ENCODE data around the gene LLCFC1.
"Not testable (repeated sequence)": the region's sequence is repeated elsewhere in the genome, so short reads cannot be mapped to it uniquely, and the experiment has no call there.

The LLCFC1 gene

DNA sequence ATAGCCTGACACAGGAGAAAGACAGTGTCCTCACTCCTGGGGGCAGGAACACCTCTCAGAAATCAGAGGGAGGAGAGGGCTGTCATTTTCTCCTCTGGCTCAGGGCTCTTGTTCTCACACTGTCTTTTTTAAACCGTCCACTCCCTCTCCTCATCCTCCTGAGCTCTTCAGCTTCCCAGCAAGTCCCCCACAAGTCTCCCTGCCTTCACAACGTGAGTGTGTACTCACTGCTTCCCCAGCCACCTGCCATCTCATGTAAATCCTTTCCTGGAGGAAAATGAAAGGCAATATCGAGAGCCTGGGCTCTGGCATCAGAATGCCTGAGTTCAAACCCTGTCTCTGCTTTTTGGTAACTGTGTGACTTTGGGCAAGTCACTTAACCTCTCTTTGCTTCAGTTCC lies 5.7 kb downstream of the LLCFC1 start:
- DNase-seq, result no peak

DNA sequence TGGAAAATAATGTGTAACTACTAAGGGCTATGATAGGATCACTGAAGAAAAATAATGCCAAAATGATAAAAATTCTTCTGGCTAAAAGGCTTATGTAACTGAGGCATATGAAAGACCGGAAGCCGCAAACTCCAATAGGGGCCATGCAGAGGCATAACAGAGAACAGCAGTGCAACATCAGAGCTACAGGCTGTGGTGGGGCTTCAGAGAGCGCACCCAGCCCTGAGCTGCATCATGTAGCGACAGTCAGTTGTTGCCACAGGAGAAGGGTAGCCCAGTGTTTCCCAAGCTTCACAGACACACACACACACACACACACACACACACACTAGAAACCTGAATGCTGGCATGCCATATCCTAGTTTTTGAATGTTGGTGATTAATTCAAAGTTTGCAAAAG lies 9.3 kb downstream of the LLCFC1 start:
- no peak for DNase-seq

DNA sequence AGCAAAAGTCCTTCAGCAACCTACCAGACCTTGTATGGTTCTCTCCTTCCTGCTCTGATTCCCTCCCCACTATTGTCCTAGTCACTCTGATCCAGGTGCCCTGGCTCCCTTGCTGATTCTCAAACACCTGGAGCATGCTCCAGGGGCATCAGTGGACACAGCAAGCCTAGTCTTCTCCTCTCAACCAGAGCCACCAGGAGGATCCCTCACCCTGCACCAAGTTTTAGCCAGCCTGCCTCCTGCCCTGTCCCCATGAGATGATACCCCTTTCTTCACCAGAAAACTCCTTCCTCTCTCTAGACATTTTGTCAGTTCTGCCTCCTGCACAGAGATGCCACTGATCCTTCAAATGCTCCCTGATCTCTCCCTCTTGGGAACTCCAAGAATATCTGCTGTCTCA lies 11.0 kb downstream of the LLCFC1 start:
- no peak for DNase-seq

DNA sequence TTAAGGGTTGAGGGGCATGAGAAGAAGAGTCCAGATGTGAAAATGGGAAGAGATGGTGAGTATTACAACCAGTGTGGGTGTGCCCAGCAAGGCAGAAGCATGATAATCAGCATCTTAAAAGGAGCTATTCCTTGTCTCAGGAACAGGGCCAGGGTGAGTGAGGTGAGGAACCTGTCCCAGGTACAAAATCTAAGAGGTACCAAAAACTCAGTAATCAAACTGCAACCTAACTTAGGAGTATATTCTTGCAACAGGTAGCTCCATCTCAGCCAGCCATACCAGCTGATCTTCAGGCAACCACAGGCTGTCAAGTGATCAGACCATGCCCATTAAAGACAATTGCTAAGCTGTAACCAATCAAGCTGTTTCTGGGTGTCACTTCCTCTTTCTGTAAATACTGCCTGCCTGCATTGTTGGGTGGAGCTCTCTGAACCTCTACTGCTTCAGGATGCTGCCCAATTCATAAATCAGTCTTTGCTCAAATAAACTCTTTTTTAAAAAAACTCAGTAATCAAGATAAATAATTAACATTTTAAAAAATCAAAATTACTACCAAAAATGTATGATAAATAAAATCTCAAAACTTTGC lies 15.5 kb downstream of the LLCFC1 start:
- peak; percentile 24 for DNase-seq

DNA sequence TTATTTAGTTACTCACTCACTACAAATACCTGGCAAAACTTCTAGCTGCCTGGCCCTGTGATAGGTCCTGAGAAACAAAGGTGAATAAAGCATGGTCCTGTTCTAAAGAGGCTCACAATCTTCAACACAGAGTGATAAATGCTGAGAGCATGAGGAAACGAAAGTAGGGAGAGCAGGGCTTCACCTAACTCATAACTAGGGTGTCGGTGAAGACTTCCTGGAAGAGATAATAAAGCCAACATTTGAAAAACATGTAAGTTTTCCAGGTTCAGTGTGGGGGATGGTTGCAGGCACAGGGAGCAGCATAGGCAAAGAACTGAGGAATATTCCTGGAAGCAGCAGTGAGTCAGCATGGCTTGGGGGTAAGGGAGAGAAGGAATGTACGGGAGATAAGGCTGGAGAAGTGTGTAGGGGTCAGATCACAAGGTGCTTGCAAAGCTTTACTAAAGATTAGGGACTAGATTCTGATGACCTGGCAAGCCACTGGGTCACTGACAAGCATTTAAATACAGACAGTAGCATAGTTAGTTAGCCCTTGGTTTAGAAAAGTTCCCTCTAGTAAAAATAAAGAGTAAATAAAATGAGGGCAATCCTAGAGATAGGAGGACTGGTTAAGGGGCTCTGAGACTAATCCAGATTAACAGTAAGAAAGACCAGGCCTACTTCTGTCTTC lies 17.8 kb downstream of the LLCFC1 start:
- no peak for DNase-seq

DNA sequence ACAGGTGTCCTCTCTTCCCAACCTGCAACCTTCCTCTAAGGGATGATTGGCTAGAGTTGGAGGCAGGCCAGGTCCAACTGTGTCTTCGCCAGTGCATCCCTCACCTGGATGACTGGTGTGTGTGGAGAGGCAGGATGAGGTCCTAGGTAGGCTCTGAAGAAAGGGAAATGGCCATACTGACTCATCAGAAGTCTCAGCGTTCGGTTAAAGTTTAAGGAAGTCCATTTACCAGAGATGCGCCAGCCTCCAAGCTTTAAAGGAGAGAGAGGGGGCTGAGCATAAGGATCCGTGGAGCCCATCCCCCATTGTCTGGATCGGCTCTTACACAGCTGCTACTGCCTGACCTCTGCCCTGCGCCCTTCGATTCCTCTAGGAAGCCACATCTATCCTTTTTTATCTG lies 18.4 kb downstream of the LLCFC1 start:
- DNase-seq, result no peak

DNA sequence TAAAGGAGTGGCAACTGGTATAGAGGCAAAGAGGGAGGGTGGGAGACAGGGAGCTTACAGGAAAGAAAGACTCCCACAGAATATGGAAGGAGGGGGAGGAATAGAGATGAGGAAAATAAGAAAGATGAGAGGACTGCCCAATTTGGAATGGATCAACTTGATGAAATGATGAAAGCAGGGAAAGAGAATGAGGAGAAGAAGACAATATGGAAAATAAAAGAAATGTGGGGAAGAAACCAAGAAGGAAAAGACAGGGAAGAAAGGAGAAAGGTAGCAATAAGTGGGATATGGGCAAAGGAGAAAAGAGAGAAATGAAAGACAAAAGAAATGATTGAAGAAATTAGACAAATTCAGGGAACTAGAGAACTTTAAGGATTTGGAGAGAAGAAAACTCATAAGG lies 19.9 kb downstream of the LLCFC1 start:
- DNase-seq, result no peak

DNA sequence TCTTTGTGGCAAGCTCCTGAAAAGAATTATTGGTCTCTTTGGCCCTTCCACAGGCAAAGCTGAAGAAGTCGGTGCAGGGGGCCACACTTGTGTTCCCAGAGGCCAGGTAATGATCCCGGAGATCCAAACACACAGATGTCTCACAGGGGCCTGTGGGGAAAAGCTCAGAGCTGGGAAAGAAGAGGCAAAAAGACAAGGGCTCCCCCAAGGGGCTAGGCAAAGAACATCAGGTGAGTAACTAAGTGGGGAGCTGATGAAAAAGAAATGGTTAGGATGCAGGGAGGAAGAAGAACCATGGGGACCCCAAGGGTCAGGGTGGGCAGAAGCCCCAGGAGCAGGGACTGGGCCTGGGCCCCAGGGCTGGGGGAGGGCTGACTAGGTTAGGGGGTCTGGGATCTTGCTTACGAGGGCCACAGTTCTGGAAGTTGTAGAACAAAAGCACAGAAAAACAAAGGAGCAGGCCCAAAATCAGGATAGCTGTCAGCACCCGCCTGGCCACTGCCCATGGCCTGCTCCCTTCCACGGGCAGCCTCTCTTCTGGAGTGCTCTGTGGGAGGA lies 21.8 kb downstream of the LLCFC1 start:
- DNase-seq, result peak; percentile 10

DNA sequence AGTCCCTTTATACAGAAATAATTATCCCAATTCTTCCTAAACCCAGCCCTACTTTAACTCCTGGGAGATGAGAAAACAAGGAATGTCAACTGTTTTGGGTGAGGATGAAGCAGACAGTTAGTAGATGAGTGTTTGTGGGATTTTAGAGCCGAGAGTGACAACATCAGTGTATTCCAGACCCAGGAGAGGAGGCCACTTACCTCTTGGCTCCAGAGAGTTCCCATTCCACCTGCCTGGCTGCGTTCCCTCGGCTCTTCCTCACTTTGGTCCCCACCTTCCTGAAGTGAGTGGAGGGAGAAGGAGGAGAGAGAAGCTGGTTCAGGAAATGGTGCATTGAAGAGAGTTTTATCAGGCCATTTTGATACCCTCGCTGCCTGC lies 22.3 kb downstream of the LLCFC1 start:
- DNase-seq, result no peak

DNA sequence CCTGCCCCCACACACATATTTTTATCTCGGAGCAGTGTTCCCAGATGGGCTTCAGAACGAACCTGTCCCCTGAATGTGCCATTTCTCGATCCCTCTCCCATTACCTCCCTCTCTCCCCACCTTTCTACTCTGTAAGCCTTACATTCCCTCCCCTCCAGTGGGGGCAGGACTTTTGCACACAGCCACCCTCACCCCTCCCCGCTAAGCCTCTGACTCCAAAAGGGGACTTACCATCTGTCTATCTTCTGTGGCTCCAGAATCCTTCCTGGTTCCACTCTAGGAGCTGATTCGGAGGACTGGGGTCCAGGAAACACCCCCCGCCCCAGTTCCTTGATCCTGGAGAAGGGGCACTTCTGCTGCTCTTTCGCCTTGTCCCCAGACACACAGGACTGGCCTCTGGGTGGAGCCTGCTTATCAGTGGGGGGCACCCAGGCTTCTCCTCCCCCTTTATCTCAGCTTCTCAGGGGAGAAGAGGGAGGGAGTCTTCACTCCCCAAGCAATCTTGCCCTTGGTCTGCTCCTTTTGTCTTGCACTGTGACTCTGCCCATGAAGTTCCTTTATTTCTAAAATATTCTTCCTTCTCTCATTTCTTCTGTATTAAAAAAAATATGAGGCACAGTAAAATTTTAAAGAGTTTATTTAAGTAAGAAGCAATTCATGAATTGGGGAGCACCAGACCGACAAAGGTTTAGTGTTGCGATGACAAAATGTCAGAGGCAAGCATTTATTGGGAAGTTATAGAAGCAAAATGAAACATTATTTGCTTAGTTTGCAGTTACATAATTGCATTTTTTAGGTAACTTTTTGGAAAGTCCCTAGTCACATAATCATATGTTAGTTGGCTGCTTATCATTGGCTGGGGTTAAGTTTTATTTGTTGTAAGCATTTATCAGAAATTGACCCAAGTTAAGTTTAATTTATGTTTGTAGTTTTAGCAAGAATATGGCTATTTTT lies 23.0 kb downstream of the LLCFC1 start, which contains the start of gene KEL:
TSS of gene KEL (minus strand) at position 391 of the 954 bp plus-strand sequence. CDS start at position 234, 157 bp downstream.
- DNase-seq, result peak; percentile 59

DNA sequence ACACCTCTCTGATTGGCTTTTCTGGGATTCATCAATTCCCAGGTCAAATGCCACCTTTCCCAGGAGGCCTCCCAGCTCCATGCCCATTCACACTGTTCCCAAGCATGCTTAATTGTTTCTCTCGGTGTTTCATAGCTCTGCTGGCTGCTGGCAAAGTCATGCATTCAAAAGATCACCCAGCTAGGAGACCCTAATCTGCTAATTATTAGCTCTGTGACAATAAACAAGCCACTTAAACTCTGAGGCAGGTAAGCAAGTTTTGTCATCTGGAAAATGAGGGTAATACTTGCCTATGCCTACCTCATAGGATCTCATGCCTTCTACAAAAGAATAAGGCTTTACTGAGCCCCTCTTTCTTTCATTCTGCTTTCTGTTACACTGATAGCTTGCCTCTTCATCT lies 23.7 kb downstream of the LLCFC1 start:
- no peak for DNase-seq

DNA sequence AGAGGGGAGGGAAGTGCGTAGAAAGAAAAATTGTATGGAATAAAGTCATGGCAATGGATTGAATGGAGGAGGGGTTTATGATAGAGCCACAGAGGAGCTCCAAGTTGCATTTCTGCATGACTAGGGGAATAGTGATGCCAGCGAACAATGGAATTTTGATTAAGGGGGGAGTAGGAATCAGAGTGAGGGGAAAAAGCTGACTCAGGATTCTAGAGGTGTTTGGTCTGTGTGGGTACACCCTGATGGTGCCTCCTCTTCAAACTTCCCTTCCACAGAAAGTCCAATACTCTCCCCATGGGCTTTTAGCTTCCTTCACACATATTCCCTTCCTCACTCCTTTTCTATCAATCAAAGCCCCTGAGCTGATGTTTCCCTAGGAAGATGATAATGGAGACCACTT lies 24.7 kb downstream of the LLCFC1 start:
- DNase-seq, result no peak

DNA sequence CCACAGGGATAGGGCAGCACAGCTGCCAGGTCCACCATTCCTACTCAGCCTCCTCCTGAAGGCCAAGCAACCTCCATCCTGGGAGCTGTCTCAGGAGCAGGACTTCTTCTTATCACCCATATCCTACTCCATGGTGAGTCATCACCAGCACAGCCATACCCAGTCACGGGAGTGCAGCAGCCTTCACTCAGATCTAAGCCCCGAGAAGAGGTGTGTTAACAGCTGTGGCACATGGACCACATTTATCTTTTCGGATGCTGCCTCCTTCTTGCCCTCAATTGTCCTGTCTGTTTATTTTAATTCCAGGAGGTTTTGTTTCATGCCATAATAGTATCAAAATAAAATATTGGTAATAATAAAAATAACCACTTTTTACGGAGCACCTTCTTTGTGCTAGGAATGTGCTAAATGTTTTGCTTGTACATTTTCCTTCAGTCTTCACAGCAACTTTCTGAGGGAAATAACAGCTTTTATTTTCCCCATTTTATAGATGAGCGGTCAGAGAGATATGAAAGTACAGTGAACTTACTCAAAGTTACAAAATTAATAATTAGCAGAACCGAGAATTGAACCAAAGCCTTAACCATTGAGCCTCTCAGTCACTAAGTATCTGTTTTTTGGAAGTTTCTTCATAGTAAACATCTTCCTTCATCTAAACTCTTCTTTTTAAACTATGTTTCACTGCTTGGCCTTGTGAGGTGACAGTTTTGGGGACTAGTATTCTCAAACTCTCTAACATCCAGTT lies 25.4 kb downstream of the LLCFC1 start:
- DNase-seq, result no peak

DNA sequence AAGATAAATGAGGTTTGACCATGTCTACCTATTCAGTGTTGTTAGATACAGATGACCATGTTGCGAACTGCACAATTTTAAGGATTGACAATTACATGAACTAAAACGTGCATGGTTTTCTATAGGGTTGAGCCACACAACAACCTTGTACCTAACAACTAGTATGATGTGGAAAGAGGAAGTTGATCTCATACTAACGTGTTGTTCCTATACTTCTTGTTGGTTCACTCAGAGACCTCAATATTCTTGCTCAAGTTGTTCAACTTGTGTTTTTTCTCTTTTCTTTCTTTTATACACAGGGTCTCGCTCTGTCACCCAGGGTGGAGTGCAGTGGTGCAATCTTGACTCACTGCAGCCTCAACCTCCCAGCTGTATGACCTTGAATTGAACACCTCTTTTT lies 28.9 kb downstream of the LLCFC1 start:
- DNase-seq, result peak; percentile 47

DNA sequence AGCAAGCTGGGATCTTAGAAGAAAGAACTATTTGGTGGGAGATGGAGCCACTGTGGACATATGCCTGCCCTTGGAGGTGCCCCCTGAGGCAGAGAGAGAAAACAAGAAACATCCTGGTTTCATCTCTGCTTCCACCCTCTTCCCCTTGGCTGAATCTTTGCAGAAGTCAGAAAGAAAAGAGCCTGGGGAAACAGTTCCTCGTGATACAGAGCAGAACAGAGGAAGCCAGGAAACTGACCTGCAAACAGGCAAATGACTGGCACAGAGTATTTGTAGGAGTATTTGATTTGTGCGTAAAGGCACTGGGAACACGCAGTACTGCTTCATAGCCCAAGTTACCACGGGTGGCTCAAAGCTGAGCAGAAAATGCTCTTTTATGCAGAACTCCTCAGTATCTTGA lies 29.9 kb downstream of the LLCFC1 start:
- DNase-seq, result peak; percentile 57

DNA sequence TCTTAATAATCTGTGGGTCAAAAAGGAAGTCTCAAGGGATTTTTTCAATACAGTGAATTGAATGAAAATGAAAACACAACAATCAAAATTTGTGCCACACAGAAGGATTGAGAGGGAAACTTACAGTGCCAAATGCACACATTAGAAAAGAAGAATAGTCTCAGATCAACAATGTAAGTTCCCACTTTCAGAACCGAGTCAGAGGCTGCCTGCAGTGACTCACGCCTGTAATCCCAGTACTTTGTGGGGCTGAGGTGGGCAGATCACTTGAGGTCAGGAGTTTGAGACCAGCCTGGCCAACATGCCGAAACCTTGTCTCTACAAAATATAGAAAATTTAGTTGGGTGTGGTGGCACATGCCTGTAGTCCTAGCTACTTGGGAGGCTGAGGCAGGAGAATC lies 35.3 kb downstream of the LLCFC1 start:
- peak; percentile 62 for DNase-seq

DNA sequence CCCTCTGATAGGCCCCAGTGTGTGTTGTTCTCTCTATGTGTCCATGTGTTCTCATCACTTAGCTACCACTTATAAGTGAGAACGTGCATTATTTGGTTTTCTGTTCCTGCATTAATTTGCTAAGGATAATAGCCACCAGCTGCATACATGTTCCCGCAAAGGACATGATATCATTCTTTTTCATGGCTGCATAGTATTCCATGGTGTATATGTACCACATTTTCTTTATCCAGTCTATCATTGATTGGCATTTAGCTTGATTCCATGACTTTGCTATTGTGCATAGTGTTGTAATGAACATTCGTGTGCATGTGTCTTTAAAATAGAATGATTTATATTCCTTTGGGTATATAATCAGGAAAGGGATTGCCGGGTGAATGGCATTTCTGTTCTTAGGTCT lies 39.1 kb downstream of the LLCFC1 start:
- not testable (repeated sequence) for DNase-seq

DNA sequence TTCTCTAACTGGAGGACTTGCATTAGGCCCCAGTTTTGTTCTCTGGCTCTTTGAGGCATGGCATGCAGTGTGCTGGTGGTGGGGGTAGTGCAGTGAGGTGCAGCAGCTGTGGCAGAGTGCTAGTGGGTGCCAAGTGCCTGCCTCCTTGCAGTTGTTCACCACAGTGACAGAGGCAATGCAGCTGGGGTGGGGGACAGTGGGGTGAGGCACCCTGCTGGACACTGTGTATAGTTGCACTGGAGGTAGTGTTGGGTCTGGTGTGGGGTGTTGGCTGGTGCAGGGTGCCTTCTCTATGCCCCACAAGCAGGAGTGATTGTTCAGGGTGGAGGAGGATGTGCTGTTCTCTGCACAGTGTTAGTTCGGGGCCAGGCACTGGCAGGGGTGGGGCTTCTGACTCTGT lies 44.5 kb downstream of the LLCFC1 start:
- DNase-seq, result no peak

DNA sequence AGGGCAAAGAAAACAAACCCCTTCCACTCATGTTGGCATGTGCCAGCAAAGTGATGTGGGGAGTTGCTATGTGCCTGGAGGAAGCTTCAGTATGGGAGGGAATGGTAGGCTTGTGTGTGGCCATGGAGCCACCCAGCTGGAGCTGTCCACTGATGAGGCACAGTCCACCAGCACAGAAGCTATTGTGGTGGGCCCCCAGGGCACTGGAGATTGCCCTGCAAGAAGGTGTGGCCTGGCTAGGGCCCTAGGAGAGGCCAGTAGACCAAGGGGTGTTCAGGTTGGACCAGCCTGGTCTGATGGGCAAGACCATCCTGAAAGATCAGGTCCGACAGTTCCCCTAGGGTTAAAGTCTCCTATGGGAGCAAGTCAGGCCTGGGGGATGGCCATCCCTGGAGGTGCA lies 45.0 kb downstream of the LLCFC1 start:
- no peak for DNase-seq
